Measurements from ENCODE around the gene SMAD4.
A peak's percentile ranks its signal among the peaks of the same experiment; 100 is the strongest.

The SMAD4 gene

DNA sequence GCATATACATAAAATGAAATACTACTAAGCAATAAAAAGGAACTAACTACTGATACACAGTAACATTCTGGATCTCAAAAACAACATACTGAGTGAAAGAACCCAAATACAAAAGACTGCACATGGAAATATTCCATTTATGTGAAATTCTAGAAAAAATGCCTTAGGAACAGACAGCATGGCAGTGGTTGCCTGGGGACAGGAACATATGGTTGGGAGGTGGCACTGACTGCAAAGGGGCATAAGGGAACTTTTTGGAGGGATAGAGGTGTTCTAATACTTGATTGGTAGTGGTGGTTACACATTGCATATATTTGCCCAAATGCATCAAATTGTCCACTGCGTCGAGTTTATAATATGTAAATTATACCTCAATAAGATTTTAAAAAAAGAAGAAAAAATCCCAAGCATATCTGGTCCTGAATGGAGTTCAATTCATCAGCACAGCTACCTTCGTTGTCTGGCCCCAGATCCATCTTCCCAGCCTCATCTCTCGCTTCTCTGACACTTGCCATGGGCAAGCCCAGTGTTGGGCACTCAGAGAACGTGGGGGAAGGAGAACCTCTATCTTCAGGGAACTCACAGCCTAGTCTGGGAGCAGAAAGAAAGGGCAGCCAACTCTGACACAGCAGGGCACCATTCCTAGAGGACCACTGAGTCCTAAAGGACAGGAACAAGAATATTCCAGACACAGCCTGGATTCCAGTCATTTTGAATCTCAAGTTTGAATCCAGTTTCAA lies 8.6 kb upstream of the SMAD4 start:
- DNase-seq: no peak

GRCh38 chr18:51025512-51025911 lies 4.5 kb upstream of the SMAD4 start:
- DNase-seq: no peak

GRCh38 chr18:51028201-51028805 lies 1.7 kb upstream of the SMAD4 start:
- no peak for DNase-seq

GRCh38 chr18:51029378-51029693 lies 677 bp upstream of the SMAD4 start:
- DNase-seq: no peak

DNA sequence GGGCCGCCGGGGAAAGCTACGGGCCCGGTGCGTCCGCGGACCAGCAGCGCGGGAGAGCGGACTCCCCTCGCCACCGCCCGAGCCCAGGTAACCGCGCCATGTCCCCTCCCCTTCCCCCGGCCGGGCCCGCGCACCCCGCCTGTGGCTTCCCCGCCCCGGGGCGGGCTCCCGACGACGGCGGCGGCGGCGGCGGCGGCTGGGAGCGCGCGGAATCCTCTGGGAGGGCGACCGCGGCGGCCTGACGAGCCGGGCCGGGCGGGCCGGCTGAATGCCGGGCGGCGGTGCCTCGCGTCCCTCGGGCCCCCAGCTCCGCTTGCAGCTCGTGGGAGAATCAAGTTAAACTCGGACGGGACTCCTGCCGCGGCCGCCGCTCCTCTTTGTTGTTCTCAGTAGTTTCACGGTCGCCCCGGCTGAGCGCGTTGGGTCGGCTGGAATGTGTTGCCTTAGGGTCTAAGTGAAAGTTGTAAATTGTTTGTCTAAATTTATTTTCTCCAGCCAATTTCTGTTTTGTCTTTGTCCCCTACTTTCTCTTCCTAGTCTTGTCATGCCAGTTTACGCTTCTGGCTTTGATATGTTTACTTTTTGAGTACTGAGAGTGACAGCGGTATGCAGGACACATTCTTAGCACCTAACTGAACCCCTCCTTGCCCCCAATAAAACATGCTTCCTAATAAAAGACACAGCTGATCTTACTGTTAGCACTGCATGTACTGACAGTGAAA lies 685 bp downstream of the SMAD4 start:
- peak; percentile 52 for DNase-seq

DNA sequence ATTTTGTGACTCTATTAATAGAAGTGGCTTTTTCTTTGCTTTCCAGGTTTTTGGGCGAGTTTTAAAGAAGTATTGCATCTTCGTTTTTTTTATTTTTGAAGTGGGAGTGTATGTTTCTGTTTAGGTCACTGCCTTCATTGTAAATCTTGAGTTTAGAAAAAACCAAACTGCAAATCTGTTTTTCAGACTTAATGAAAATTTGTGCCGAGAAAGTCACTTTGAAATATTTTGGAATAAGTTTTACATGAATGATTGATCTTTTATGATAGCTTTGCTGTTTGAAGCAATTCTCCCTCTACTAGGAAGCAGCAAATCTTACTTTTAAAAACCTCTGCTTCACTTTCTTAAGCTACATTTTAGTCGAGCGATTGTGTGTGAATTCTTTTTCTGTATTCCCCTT lies 2.2 kb downstream of the SMAD4 start:
- no peak for DNase-seq

DNA sequence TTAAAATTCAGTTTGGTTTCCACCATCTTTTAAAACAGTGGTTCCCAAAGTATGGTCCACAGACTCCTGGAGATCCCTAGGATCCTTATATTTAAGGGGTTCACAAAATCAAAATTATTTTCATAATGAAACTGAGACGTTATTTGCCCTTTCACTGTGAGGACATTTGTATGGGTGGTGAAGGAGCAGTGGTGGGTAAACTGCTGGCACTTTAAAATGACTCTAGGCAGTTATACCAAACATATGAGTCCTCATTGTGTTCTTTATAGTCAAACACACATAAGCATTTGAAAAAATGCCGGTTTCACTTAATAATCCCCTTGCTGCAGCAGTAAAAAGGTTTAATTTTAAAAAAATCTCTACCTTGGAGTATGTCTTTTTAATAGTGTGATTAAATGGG lies 7.2 kb downstream of the SMAD4 start:
- DNase-seq: no peak

- DNase-seq: no peak
Observed at GRCh38 chr18:51038110-51038509, 8.1 kb downstream of the SMAD4 start.

DNA sequence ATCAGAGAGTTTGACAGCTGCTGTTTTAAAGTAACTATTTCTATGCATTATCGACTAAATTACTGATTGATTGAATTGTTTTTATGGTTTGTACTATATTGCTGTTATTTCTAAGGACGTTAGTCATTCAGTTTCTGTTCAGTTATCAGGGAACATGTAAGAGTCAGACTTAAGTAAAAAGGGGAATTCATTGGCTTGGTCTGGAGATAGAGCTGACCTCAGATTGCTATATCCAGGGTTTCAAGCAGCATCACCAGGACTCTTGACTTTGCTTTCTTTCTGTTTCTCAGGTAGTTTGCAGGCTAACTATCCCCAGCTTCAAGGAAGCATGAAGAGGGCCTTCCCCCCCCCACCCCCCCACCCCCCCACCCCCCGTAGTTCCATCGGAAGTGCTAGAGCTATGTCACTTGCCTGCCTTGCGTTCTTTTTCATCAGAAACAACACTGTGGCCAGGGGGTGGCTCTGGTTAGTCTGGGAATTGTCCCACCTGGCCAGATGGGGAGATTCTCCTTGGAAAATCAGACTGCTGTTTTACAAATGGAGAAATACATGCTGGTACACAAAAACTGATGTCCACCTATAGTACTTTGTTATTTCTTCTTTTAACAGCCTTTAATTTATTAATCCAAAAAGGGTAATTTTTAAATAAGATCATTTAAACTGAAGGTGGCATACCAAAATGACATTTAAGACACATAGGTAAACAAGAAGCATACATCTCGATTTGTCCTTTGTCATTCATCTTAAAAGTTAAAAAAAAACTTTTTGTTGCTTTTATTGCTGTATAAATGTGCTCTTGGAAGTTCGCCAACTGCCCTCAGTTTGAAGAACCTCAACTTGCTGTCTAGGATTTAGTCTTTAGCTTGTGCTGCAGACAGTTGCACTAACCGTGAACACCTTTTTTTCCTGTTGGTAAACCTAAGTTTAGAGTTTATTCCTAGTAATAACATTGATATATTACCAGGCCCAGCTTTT lies 9.4 kb downstream of the SMAD4 start:
- DNase-seq: no peak

- DNase-seq: no peak
Observed at GRCh38 chr18:51041677-51042352, 11.8 kb downstream of the SMAD4 start.

DNA sequence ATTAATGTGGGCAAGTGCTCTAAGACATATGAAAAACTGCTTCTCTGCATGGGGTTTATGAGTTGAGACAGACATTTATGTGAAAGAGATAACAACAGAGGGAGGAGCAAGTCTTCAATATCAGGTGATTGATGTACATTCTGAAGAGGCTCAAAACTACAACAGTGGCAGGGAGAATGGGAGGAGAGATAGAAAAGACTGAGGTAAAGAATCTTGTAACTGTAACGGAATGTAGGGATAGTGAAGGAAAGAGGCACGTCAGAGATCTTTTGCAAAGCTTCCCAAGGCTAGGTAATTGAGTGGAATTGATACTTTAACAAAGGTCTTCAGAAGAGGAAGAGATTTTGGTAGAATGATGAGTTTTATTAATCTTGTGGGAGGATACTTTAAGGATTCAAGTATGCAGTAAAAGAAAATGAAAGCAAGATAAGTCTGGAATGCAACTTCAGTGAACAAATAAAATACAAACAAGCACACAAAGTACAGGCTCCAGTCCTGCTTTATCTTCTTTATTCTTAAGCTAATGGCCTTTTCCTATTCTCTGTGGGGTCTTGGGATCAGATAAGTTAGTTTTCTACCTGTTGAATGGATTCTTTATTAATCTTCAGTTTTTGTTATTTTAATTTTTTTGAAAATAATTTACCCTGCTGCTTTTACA lies 15.0 kb downstream of the SMAD4 start:
- no peak for DNase-seq

DNA sequence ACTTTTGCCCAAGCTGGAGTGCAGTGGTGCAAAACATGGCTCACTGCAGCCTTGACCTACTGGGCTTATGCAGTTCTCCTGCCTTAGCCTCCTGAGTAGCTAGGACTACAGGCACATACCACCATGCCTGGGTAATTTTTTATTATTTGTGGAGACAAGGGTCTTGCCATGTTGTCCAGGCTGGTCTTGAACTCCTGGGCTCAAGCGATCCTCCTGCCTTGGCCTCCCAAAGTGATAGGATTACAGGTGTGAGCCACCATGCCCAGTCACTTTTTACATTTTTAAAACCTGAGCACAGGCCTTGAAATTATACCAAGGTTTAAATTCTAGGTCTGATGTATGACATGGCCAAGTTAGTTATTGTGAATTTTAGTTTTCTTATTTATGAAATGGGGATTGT lies 18.2 kb downstream of the SMAD4 start:
- DNase-seq: no peak

GRCh38 chr18:51049137-51049536 lies 19.1 kb downstream of the SMAD4 start:
- no peak for DNase-seq

GRCh38 chr18:51051105-51051712 lies 21.2 kb downstream of the SMAD4 start:
- no peak for DNase-seq

- no peak for DNase-seq
Observed at GRCh38 chr18:51053814-51054213, 23.8 kb downstream of the SMAD4 start.

DNA sequence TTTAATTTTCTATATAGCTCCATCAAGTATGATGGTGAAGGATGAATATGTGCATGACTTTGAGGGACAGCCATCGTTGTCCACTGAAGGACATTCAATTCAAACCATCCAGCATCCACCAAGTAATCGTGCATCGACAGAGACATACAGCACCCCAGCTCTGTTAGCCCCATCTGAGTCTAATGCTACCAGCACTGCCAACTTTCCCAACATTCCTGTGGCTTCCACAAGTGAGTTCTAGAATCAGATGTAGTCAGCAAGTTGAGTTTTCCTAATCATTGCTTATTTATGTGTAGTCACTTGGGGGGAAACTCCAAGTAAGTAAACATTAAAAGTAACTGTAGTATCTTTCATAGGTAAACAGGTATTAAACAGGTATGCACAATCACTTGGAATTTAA lies 24.8 kb downstream of the SMAD4 start:
- DNase-seq: no peak

DNA sequence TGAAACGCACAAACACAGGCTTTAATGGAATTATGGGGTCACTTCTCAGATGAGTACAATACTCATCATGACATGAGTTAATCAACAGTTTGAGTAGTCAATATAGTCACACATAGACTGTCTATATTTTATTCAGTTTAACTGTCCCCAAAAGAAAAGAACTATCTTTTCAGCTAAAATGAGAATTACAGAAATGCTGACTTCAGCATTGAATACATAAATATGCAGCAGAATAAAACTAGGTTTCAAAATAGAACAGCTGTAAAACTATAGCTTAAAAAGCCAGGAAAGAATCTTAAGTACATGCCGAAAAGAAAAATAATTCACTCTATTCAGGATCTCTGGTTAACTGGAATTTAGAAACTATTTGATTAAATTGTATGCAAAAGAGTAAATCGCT lies 30.0 kb downstream of the SMAD4 start:
- DNase-seq: no peak

DNA sequence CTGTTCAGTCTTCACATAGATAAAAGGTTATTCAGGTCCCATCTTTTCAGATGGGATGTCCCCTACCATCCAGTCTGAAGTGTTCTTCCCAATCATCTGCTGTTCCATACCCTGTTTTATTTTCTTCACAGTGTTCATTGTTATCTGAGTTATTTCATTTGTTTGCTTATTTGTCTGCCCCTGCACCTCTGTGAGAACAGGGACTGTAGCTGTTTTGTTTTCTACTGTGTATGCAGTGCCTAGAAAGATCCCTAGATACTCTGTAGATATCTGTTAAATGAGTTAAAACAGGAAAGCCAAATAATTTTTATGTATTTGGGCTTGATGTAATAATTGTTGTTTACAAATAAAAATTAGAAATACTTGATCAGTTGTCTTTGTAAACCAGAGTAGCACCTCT lies 34.2 kb downstream of the SMAD4 start:
- no peak for DNase-seq

DNA sequence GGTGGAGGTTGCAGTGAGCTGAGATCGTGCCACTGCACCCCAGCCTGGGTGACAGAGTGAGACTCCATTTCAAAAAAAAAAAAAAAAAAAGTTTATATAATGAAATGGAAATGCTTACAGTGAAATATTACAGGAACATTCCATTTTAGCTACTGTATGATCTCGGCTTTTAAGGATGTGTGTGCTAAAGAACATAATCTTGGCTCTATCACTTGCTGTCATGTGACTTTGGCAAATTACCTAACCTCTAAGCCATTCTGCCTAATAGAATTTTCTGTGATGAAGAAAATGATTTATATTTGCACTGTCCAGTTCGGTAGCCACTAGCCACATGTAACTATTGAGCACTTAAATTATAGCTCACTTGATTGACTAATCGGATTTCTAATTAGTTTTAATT lies 36.3 kb downstream of the SMAD4 start:
- DNase-seq: no peak

- no peak for DNase-seq
Observed at GRCh38 chr18:51068105-51068504, 38.1 kb downstream of the SMAD4 start.

- DNase-seq: no peak
Observed at GRCh38 chr18:51069885-51070284, 39.9 kb downstream of the SMAD4 start.

- no peak for DNase-seq
Observed at GRCh38 chr18:51070545-51070944, 40.5 kb downstream of the SMAD4 start.
